SU-DHL-6 (cell line): ENCODE measurements around the gene GALNT10.

Experiments
- H2AFZ ChIP-seq: fragments of 200-600 bp; sonication (generic); 2 replicates; pipeline ENCODE4 v1.6.1; 2014; ENCODE audit warnings: low read depth, mild to moderate bottlenecking, moderate library complexity, mixed read lengths, antibody characterized with exemption, low read length; ENCODE audit not compliant: severe bottlenecking
- H3F3A ChIP-seq: fragments of 200-600 bp; shearing (Covaris generic); 2 replicates; pipeline ENCODE4 v1.6.0; 2016; ENCODE audit warnings: antibody characterized with exemption, mild to moderate bottlenecking; ENCODE audit not compliant: insufficient read depth
- H3K27ac ChIP-seq: fragments of 200-600 bp; sonication (generic); 2 replicates; pipeline ENCODE4 v1.5.1; 2016; ENCODE audit warnings: low read depth, mild to moderate bottlenecking, low read length, moderate library complexity, mixed read lengths
- H3K27me3 ChIP-seq: fragments of 200-600 bp; sonication (generic), shearing (Covaris generic); 2 replicates; pipeline ENCODE4 v1.6.0; 2014; ENCODE audit warnings: mild to moderate bottlenecking, low read length
- H3K36me3 ChIP-seq: fragments of 200-600 bp; sonication (generic); 2 replicates; pipeline ENCODE4 v1.6.1; 2014; ENCODE audit warnings: mild to moderate bottlenecking, low read length, mixed read lengths
- H3K4me2 ChIP-seq: fragments of 300-600, 200-600 bp; shearing (Covaris generic), sonication (generic); 2 replicates; pipeline ENCODE4 v1.6.0; 2014; ENCODE audit warnings: low read length, low read depth, mild to moderate bottlenecking; ENCODE audit not compliant: poor library complexity, severe bottlenecking
- H3K4me3 ChIP-seq: fragments of 200-600 bp; sonication (generic); 2 replicates; pipeline ENCODE4 v1.5.1; 2014; ENCODE audit warnings: antibody characterized with exemption, low read length, mild to moderate bottlenecking, mixed read lengths; ENCODE audit not compliant: insufficient read depth, poor library complexity, severe bottlenecking
- H3K79me2 ChIP-seq: fragments of 200-600 bp; sonication (generic); 2 replicates; pipeline ENCODE4 v1.6.1; 2014; ENCODE audit warnings: mild to moderate bottlenecking, low read length, moderate library complexity; ENCODE audit not compliant: insufficient read depth
- H3K9ac ChIP-seq: fragments of 200-600 bp; sonication (generic); 2 replicates; pipeline ENCODE4 v1.7.0; 2014; ENCODE audit warnings: mild to moderate bottlenecking, low read length
- H3K9me2 ChIP-seq: fragments of 200-600 bp; sonication (generic); replicated peaks from 2 replicates; pipeline ENCODE4 v1.6.1; 2014; ENCODE audit warnings: low read length; ENCODE audit not compliant: insufficient read depth
- H3K9me3 ChIP-seq: fragments of 200-600 bp; sonication (generic); 2 replicates; pipeline ENCODE4 v1.6.1; 2014; ENCODE audit warnings: low read length, mixed read lengths; ENCODE audit not compliant: insufficient read depth
- H4K20me1 ChIP-seq: fragments of 200-600 bp; sonication (generic); 2 replicates; pipeline ENCODE4 v1.6.1; 2014; ENCODE audit warnings: low read depth, mild to moderate bottlenecking, antibody characterized with exemption, low read length, moderate library complexity, mixed read lengths
- CTCF ChIP-seq: fragments of 200-600 bp; sonication (generic); IDR thresholded peaks from one replicate; pipeline ENCODE4 v1.5.1; 2017; ENCODE audit warnings: antibody characterized with exemption, mild to moderate bottlenecking, low read length, moderate library complexity; ENCODE audit not compliant: insufficient read depth, poor library complexity, severe bottlenecking
- EZH2phosphoT487 ChIP-seq: fragments of 200-600 bp; sonication (generic), shearing (Covaris generic); conservative IDR thresholded peaks from 2 replicates; pipeline ENCODE4 v1.6.1; 2018; ENCODE audit warnings: mild to moderate bottlenecking, antibody characterized with exemption, low read length, moderate library complexity, mixed read lengths

GALNT10 gene

GRCh38 chr5:154284433-154284832 is 93.9 kb downstream of the GALNT10 start:
- H4K20me1 ChIP-seq, result no peaks in the 10 kb centered on the region
- H2AFZ ChIP-seq, result no peak overlapping the region
- no peaks in the 10 kb centered on the region for H3K27me3 ChIP-seq
- no peak overlapping the region for H3K9ac ChIP-seq
- no peak overlapping the region for H3K4me3 ChIP-seq
- no peaks in the 10 kb centered on the region for H3K36me3 ChIP-seq
- no peak overlapping the region for H3K27ac ChIP-seq
- H3K4me2 ChIP-seq, result no peak overlapping the region
- TF ChIP-seq EZH2phosphoT487, result no peak
- no peak for TF ChIP-seq CTCF
- no peaks in the 10 kb centered on the region for H3K9me2 ChIP-seq
- H3K9me3 ChIP-seq, result no peaks in the 10 kb centered on the region
- no peaks in the 10 kb centered on the region for H3F3A ChIP-seq
- H3K79me2 ChIP-seq, result no peaks in the 10 kb centered on the region

GRCh38 chr5:154285661-154286408 is 95.3 kb downstream of the GALNT10 start:
- H3K9me2 ChIP-seq, result no peaks in the 10 kb centered on the region
- H3K27ac ChIP-seq, result no peak overlapping the region
- H4K20me1 ChIP-seq, result no peaks in the 10 kb centered on the region
- no peaks in the 10 kb centered on the region for H3F3A ChIP-seq
- no peaks in the 10 kb centered on the region for H3K9me3 ChIP-seq
- H3K79me2 ChIP-seq, result no peaks in the 10 kb centered on the region
- H3K36me3 ChIP-seq, result no peaks in the 10 kb centered on the region
- no peak overlapping the region for H3K4me2 ChIP-seq
- H2AFZ ChIP-seq, result no peak overlapping the region
- no peak overlapping the region for H3K9ac ChIP-seq
- H3K27me3 ChIP-seq, result no peaks in the 10 kb centered on the region
- no peak overlapping the region for H3K4me3 ChIP-seq
- TF ChIP-seq CTCF (no peak), EZH2phosphoT487 (no peak)

- H3K4me3 ChIP-seq, result no peak overlapping the region
- H3K4me2 ChIP-seq, result no peak overlapping the region
- H4K20me1 ChIP-seq, result no peaks in the 10 kb centered on the region
- no peak for TF ChIP-seq EZH2phosphoT487
- no peak for TF ChIP-seq CTCF
- no peak overlapping the region for H3K9ac ChIP-seq
- H3K9me2 ChIP-seq, result no peaks in the 10 kb centered on the region
- H3K36me3 ChIP-seq, result no peaks in the 10 kb centered on the region
- H3K79me2 ChIP-seq, result no peaks in the 10 kb centered on the region
- no peaks in the 10 kb centered on the region for H3F3A ChIP-seq
- H2AFZ ChIP-seq, result no peak overlapping the region
- H3K27ac ChIP-seq, result no peak overlapping the region
- no peaks in the 10 kb centered on the region for H3K27me3 ChIP-seq
- no peaks in the 10 kb centered on the region for H3K9me3 ChIP-seq
Observed at GRCh38 chr5:154286557-154286956, 96.0 kb downstream of the GALNT10 start.
